MM.1S (cell line): Measurements from ENCODE around the gene BCL2L1.

Experiments used
- DNase-seq: peaks from one replicate; pipeline ENCODE4 v3.0.0-alpha.2; 2015
- H2AFZ ChIP-seq: fragments of 300-600 bp; sonication (generic); 2 replicates; pipeline ENCODE4 v1.6.0; 2016; ENCODE audit warnings: antibody characterized with exemption, low read length
- H3F3A ChIP-seq: fragments of 300-600 bp; sonication (generic); 2 replicates; pipeline ENCODE4 v1.6.1; 2016; ENCODE audit warnings: mild to moderate bottlenecking, antibody characterized with exemption, low read length, moderate library complexity, mixed read lengths; ENCODE audit not compliant: insufficient read depth
- H3K27ac ChIP-seq: fragments of 300-600 bp; sonication (generic); 2 replicates; pipeline ENCODE4 v1.5.1; 2016; ENCODE audit warnings: mild to moderate bottlenecking, low read length
- H3K27me3 ChIP-seq: fragments of 300-600 bp; sonication (generic); replicated peaks from 2 replicates; pipeline ENCODE4 v1.6.0; 2016; ENCODE audit warnings: low read length; ENCODE audit not compliant: insufficient read depth
- H3K36me3 ChIP-seq: fragments of 300-600 bp; sonication (generic); replicated peaks from 2 replicates; pipeline ENCODE4 v1.6.1; 2016; ENCODE audit warnings: mild to moderate bottlenecking, low read length, mixed read lengths; ENCODE audit not compliant: insufficient read depth
- H3K4me1 ChIP-seq: fragments of 300-600 bp; sonication (generic); 2 replicates; pipeline ENCODE4 v1.6.1; 2016; ENCODE audit warnings: low read length, mixed read lengths
- H3K4me2 ChIP-seq: fragments of 300-600 bp; sonication (generic); 2 replicates; pipeline ENCODE4 v1.6.0; 2016; ENCODE audit warnings: low read depth, low read length
- H3K4me3 ChIP-seq: fragments of 300-600 bp; sonication (generic); 2 replicates; pipeline ENCODE4 v1.5.1; 2016; ENCODE audit warnings: low read length, mixed read lengths
- H3K79me2 ChIP-seq: fragments of 300-600 bp; sonication (generic); 2 replicates; pipeline ENCODE4 v1.6.1; 2016; ENCODE audit warnings: mixed run types, low read length, mixed read lengths
- H3K9ac ChIP-seq: fragments of 300-600 bp; sonication (generic); 2 replicates; pipeline ENCODE4 v1.6.1; 2016; ENCODE audit warnings: low read length, mixed read lengths
- H3K9me2 ChIP-seq: fragments of 300-600 bp; sonication (generic); replicated peaks from 2 replicates; pipeline ENCODE4 v1.6.1; 2016; ENCODE audit warnings: mild to moderate bottlenecking, low read length, mixed read lengths; ENCODE audit not compliant: insufficient read depth
- H3K9me3 ChIP-seq: fragments of 300-600 bp; sonication (generic); replicated peaks from 2 replicates; pipeline ENCODE4 v1.6.1; 2016; ENCODE audit warnings: mild to moderate bottlenecking, low read length, mixed read lengths; ENCODE audit not compliant: insufficient read depth
- H4K20me1 ChIP-seq: fragments of 300-600 bp; sonication (generic); 2 replicates; pipeline ENCODE4 v1.6.1; 2016; ENCODE audit warnings: mild to moderate bottlenecking, low read length, moderate library complexity, mixed read lengths; ENCODE audit not compliant: insufficient read depth
- CTCF ChIP-seq: fragments of 300-600 bp; sonication (generic); IDR thresholded peaks from 2 replicates; pipeline ENCODE4 v1.5.1; 2016; ENCODE audit warnings: antibody characterized with exemption, low read length, mixed read lengths
- EZH2 ChIP-seq: fragments of 300-600 bp; sonication (generic); optimal IDR thresholded peaks from 2 replicates; pipeline ENCODE3; 2017; ENCODE audit warnings: low read depth, mild to moderate bottlenecking, antibody characterized with exemption, low read length, mixed read lengths
- EZH2phosphoT487 ChIP-seq: fragments of 300-600 bp; sonication (generic); IDR thresholded peaks from 2 replicates; pipeline ENCODE4 v1.6.1; 2018; ENCODE audit warnings: antibody characterized with exemption, low read length

The BCL2L1 gene

GRCh38 chr20:31706607-31707257 lies 15.9 kb downstream of the BCL2L1 start:
- no peak overlapping the region; the same call in 1 of the 2 replicates for H3K4me3 ChIP-seq
- peaks cover 82% of the 10 kb centered on the region for H3K79me2 ChIP-seq
- peaks cover 16% of the 10 kb centered on the region for H3K36me3 ChIP-seq
- peaks cover 75% of the 10 kb centered on the region for H3F3A ChIP-seq
- peaks cover 79% of the 10 kb centered on the region for H3K4me1 ChIP-seq
- peak overlapping the region; percentile 99 for H3K27ac ChIP-seq
- no peaks in the 10 kb centered on the region for H4K20me1 ChIP-seq
- H3K9me2 ChIP-seq: no peaks in the 10 kb centered on the region
- H3K27me3 ChIP-seq: no peaks in the 10 kb centered on the region
- no peak for DNase-seq
- peak overlapping the region; percentile 93 for H3K4me2 ChIP-seq
- no peaks in the 10 kb centered on the region for H3K9me3 ChIP-seq
- H3K9ac ChIP-seq: peak overlapping the region; percentile 64
- no peak overlapping the region for H2AFZ ChIP-seq
- no peak for TF ChIP-seq EZH2
- TF ChIP-seq CTCF: no peak
- TF ChIP-seq EZH2phosphoT487: no peak

- Histone ChIP-seq H4K20me1 (no peaks in the 10 kb centered on the region), H3K9me3 (no peaks in the 10 kb centered on the region), H3K4me3 (peak overlapping the region; percentile 11), H2AFZ (no peak overlapping the region), H3K4me1 (peaks cover 78% of the 10 kb centered on the region), H3K27me3 (no peaks in the 10 kb centered on the region), H3K27ac (peak overlapping the region; percentile 99), H3K9ac (peak overlapping the region; percentile 64), H3K4me2 (peak overlapping the region; percentile 93), H3F3A (peaks cover 74% of the 10 kb centered on the region), H3K79me2 (peaks cover 82% of the 10 kb centered on the region), H3K9me2 (no peaks in the 10 kb centered on the region), H3K36me3 (peaks cover 16% of the 10 kb centered on the region)
- TF ChIP-seq EZH2phosphoT487 (no peak), EZH2 (no peak), CTCF (no peak)
- DNase-seq: peak; percentile 92
Observed at GRCh38 chr20:31705598-31706597, 16.8 kb downstream of the BCL2L1 start.

- Histone ChIP-seq H3K4me1 (peaks cover 77% of the 10 kb centered on the region), H3K27me3 (no peaks in the 10 kb centered on the region), H3K79me2 (peaks cover 82% of the 10 kb centered on the region), H3K9me3 (no peaks in the 10 kb centered on the region), H3K9ac (peak overlapping the region; percentile 64), H3K27ac (peak overlapping the region; percentile 99), H3K4me3 (peak overlapping the region; percentile 11), H3K4me2 (peak overlapping the region; percentile 70), H2AFZ (no peak overlapping the region), H3F3A (peaks cover 74% of the 10 kb centered on the region), H3K9me2 (no peaks in the 10 kb centered on the region), H3K36me3 (peaks cover 16% of the 10 kb centered on the region), H4K20me1 (no peaks in the 10 kb centered on the region)
- no peak for DNase-seq
- TF ChIP-seq EZH2: no peak
Observed at GRCh38 chr20:31705191-31705590, 17.5 kb downstream of the BCL2L1 start.
